NCI-H69 (cell line): Measurements from ENCODE around the gene SEPTIN8.
A peak's percentile ranks its signal among the peaks of the same experiment; 100 is the strongest.

Source experiments
- DNase-seq: peaks from one replicate; lab custom pipeline; 2025; lab: John Stamatoyannopoulos, UW

The SEPTIN8 gene

GRCh38 chr5:132777209-132778069 lies at the start of gene SEPTIN8:
SEPTIN8 (minus strand) TSS chr5:132777239; CDS start chr5:132777137, 102 bp downstream.
- peak; percentile 87 for DNase-seq

- no peak for DNase-seq
Measured at GRCh38 chr5:132826424-132827082, 49.5 kb upstream of the SEPTIN8 start.

GRCh38 chr5:132825834-132826391 lies 48.9 kb upstream of the SEPTIN8 start:
- no peak for DNase-seq

- no peak for DNase-seq
Measured at GRCh38 chr5:132825033-132825833, 48.2 kb upstream of the SEPTIN8 start.

GRCh38 chr5:132824426-132824825 lies 47.4 kb upstream of the SEPTIN8 start:
- DNase-seq, result no peak

- no peak for DNase-seq
Measured at GRCh38 chr5:132823481-132824050, 46.5 kb upstream of the SEPTIN8 start.

- DNase-seq, result peak; percentile 73
Measured at GRCh38 chr5:132822650-132823480, 45.8 kb upstream of the SEPTIN8 start.

GRCh38 chr5:132821791-132822190 lies 44.8 kb upstream of the SEPTIN8 start:
- DNase-seq, result peak; percentile 69

- no peak for DNase-seq
Measured at GRCh38 chr5:132821350-132821749, 44.3 kb upstream of the SEPTIN8 start.

GRCh38 chr5:132820162-132820754 lies 43.2 kb upstream of the SEPTIN8 start:
- peak; percentile 96 for DNase-seq

GRCh38 chr5:132819468-132819867 lies 42.4 kb upstream of the SEPTIN8 start:
- peak; percentile 35 for DNase-seq

- no peak for DNase-seq
Measured at GRCh38 chr5:132817011-132817410, 40.0 kb upstream of the SEPTIN8 start.

GRCh38 chr5:132816554-132816953 lies 39.5 kb upstream of the SEPTIN8 start:
- no peak for DNase-seq

GRCh38 chr5:132816083-132816482 lies 39.0 kb upstream of the SEPTIN8 start:
- no peak for DNase-seq

- DNase-seq, result peak; percentile 50
Measured at GRCh38 chr5:132815454-132815853, 38.4 kb upstream of the SEPTIN8 start.

GRCh38 chr5:132814503-132815294 lies 37.7 kb upstream of the SEPTIN8 start:
- no peak for DNase-seq

- peak; percentile 86 for DNase-seq
Measured at GRCh38 chr5:132813599-132814502, 36.8 kb upstream of the SEPTIN8 start.

GRCh38 chr5:132812781-132813598 lies 36.0 kb upstream of the SEPTIN8 start, which contains the start of gene SOWAHA:
SOWAHA (plus strand) TSS chr5:132813302; CDS start chr5:132813622, 320 bp downstream.
- DNase-seq, result peak; percentile 97
